Thoracic aorta endothelial cell (primary cell): Measurements from ENCODE around the gene GAGE12H. TPM values are rescaled to one million over a fixed set of nuclear protein-coding genes. Genes with fewer than 3 reads are reported as not detected.

Experiments
- small RNA-seq: library from RNA; depleted of rRNA; stranded (forward); fragments of <200 nt; gene quantifications from one replicate; pipeline ENCODE3, GENCODE V24; 2012
- total RNA-seq: library from RNA; depleted of rRNA; stranded (reverse); fragments of >200 nt; gene quantifications from 2 replicates; pipeline ENCODE4 v1.2.3, GENCODE V29; 2012

Gene GAGE12H
- total RNA-seq = not detected in 2 replicates

GRCh38 chrX:49579649-49580048, at the start of gene GAGE12H:
Gene GAGE12H (plus strand): TSS chrX:49579949. CDS start chrX:49581104, 1,155 bp downstream.

GRCh38 chrX:49531877-49532276, 47.9 kb upstream of the GAGE12H start, which contains the start of gene GAGE12C:
Gene GAGE12C (plus strand): TSS chrX:49532177. CDS start chrX:49533332, 1,155 bp downstream.

GRCh38 chrX:49541433-49541832, 38.3 kb upstream of the GAGE12H start, which contains the start of gene GAGE12D:
Gene GAGE12D (plus strand): TSS chrX:49541733. CDS start chrX:49542888, 1,155 bp downstream.

GRCh38 chrX:49550989-49551388, 28.8 kb upstream of the GAGE12H start, which contains the start of gene GAGE12E:
Gene GAGE12E (plus strand): TSS chrX:49551289. CDS start chrX:49552444, 1,155 bp downstream.

GRCh38 chrX:49560542-49560941, 19.2 kb upstream of the GAGE12H start, which contains the start of gene GAGE12F:
Gene GAGE12F (plus strand): TSS chrX:49560842. CDS start chrX:49561997, 1,155 bp downstream.

GRCh38 chrX:49570100-49570499, 9.6 kb upstream of the GAGE12H start, which contains the start of gene GAGE12G:
Gene GAGE12G (plus strand): TSS chrX:49570400. CDS start chrX:49571555, 1,155 bp downstream.

GRCh38 chrX:49589196-49589595, 9.4 kb downstream of the GAGE12H start, which contains the start of gene GAGE2A:
Gene GAGE2A (plus strand): TSS chrX:49589496. CDS start chrX:49590651, 1,155 bp downstream.

GRCh38 chrX:49598720-49599119, 19.0 kb downstream of the GAGE12H start, which contains the start of gene GAGE1:
Gene GAGE1 (plus strand): TSS chrX:49599020. CDS start chrX:49600175, 1,155 bp downstream.

Small RNA genes within 50 kb of the gene (small RNA-seq; reads per million reads assigned to genes)
- not detected for gene GAGE12B

Other genes with a start within 250 kb of the GAGE12H start
- gene GAGE13, start 248.4 kb upstream of the GAGE12H start, total RNA-seq = not detected in 2 replicates
- not detected in 2 replicates for gene GAGE12C, start 47.8 kb upstream of the GAGE12H start, total RNA-seq
- gene GAGE12D, start 38.2 kb upstream of the GAGE12H start, total RNA-seq = not detected in 2 replicates
- not detected in 2 replicates for gene GAGE12E, start 28.7 kb upstream of the GAGE12H start, total RNA-seq
- gene GAGE12F, start 19.1 kb upstream of the GAGE12H start, total RNA-seq = not detected in 2 replicates
- not detected in 2 replicates for gene GAGE12G, start 9.5 kb upstream of the GAGE12H start, total RNA-seq
- gene GAGE2A, start 9.5 kb downstream of the GAGE12H start, total RNA-seq = not detected in 2 replicates
- not detected in 2 replicates for gene GAGE1, start 19.1 kb downstream of the GAGE12H start, total RNA-seq
- gene PAGE1, start 116.0 kb downstream of the GAGE12H start, total RNA-seq = not detected in 2 replicates
- not detected in 2 replicates for gene PAGE4, start 249.4 kb downstream of the GAGE12H start, total RNA-seq